Activated CD8-positive, alpha-beta memory T cell treated with anti-CD3 and anti-CD28 coated beads, Interleukin-2, amount 50 U/mL, for 1 hour (primary cell): ENCODE data around the gene IRF2BPL.

Source experiments
- DNase-seq: peaks from one replicate; pipeline ENCODE4 v3.0.0-alpha.2; 2020; ENCODE audit errors: extremely low read depth

Gene IRF2BPL

DNA sequence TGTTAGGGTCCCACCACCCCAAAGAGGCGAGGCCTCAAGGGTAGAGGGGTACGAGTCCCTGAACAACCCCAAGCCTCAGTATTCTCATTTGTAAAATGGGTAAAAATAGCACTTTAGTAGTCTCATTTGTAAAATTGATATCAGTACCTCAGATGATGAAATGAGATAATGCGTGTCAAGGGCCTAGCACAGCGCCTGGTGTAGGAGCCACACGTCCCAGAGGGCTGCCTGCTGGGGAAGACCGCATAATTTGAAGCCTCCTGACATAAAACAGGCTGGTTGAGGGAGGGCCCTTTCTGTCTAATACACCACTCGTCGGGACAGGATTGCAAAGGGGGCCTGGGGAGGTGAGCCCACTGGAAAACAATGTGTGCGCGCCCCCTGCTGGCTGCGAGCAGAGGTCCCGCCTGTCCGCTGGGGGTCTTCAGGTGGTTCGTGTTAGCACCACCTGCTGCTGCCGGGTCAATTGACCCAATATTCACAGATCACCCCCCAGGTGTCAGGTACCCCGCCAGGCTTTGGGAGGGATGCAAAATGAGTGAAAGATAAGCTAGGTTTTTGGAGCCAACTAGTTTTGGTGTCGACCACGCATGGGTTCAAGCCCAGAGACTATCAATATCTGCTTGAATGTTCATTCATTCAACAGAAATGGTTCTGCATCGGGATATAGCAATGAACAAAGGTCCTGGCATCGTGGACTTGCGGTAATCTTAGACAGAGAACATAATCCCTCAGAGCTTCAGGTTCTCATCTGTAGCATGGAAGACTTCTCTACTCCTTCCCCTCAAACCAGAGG lies 24.7 kb upstream of the IRF2BPL start:
- peak; percentile 68 for DNase-seq

DNA sequence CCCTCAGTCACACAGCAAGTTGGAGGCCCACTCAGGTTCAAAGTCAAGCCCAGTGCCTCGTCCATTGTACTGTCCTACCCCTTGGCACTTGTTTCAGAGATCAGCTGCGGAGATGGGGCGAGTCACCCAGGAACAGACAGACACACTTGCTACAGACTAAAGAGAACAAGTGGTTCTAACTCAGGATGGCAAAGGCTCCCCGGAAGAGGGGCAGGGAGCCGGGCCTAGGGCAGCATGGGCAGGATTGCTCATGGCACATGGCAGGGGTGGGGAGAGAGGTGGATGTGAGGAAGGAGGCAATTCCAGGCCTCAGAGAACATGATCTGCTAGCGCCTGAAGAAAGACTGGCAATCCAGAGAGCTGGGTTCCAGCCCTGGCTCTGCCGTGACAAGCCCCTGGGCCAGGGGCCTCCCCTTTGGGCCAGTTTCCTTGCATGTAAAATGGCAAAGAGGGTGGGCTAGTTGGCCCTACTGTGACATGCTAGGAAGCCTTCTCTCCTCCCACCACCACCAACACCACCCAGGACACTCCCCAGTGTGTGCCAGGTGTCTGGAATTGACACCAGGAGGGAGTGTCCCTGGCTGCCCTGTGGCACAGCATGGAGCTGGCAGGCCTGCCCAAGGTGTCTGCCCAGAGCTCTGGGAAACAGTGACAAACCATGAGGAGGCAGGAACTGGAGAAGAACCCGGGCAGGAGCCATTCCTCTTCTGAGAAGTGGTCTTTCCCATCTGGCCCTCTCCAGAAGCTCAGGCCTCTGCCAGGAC lies 24.0 kb upstream of the IRF2BPL start:
- DNase-seq, result no peak

DNA sequence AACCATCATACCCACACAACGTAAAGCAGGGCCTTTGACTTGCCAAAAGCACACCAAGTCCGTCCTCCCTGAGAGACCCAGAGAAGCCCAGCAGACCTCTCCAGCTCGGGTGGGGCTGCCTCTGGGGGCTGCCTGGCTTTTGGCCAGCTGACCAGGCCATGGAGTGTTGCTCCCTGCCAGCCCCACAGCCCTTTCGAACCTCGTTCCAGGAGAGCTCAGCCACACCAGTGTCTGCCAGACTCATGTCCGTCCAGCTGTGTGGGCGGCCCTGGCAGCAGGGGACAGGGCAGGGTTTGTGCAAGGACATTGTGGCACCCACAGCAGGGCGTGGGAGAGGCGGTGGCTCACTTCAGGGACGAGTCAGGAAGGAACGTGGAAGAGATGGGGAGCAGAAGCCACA lies 22.6 kb upstream of the IRF2BPL start:
- no peak for DNase-seq

DNA sequence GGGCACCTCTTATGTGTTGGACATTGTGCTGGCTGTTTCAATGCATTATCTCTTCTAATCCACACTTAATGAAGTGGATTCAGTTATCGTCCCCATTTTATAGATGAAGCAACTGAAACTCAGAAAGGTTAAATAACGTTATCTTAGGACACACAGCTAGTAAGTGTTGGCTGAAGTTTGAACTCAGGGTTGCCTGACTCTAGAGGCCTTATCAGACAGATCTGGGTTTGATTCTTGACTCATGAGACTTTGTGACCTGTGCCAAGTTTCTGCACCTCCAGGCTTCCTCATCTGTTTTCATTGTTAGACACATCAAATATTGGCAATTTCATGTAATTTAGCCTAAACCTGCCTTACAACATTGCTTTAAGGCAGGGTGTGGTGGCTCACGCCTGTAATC lies 18.2 kb upstream of the IRF2BPL start:
- DNase-seq, result no peak

DNA sequence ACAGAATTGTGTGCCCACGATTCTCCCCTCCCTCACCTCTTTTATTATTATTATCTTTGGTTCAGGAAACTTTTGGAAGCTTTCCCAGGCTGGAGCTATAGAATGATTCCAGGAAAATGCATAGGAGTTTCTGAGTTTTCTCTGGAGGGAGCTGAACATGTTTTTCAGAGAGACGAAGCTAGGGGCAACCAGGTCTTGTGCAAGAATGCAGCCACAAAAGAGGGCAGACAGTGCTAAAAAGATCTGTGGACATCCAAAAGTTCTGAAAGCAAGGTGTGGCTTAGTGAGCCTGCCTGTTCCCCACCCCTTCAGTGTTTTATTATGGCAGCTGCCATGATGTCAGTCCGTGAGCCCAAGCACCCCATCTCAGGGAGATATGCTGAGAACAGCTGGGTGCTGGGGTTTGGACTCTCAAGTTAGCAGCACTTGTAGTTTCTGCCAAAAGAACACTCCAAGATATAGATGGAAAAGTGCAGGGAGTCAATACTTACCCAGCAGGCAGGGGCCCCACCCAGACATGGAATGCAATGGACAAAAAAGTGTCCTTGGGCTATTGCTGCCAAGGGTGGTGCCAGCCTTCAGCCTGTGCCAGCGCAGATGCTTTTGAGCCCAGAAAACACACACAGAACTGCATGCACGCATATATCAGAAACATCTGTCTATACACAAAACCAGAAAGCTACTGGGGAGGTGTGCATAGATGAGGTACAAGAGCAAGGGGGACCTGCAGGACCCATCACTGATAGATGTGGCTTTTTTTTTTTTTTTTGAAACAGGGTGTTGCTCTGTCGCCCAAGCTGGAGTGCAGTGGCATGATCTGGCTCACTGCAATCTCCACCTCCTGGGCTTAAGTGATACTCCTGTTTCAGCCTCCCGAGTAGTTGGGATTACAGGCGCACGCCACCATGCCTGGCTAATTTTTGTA lies 17.0 kb upstream of the IRF2BPL start:
- DNase-seq, result no peak

DNA sequence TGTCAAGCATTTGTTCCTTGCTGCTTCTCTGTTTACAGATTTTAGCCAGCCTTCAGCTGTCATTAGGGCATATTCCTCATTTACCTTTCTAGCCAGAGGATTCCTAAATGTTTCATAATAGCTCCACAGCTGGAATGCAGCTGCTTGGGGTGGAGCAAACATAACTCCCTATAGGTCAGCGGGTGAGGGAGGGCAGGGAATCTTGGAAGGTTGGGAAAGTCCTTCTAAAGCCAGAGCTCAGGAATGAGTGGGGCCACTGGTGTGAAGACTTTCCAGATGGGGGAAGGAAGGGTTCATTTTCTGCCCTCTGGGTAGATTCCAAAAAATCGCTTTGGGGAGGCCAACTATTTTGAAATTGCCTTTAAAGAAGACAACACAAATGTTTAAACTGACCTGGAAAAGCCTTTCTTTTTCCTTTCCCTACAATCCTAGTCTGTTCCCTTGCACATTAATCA lies 16.3 kb upstream of the IRF2BPL start:
- DNase-seq, result no peak

DNA sequence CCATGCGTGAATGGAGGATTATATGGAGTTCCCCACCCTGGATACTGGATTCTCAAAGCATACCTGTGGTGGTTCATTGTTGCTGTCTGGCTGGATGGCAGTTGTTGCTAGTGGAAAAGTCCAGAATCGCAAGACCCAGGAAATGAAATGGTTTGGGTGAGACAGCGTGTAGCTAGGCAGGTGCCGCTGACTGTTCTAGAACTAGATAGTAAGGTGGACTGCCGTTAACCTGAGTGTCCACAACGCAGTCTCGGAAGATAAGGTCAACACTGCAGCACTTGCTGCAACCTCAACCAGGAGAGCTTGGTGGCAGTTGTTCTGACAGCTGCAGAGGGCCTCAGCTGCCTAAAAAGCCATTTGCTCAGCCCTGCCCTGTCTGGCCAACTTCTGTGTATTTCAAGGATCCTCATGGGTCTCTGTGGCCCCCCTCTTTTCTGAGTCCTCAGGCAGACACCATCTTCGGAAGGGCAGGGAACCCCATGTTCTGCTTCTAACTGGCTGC lies 15.5 kb upstream of the IRF2BPL start:
- DNase-seq, result no peak

DNA sequence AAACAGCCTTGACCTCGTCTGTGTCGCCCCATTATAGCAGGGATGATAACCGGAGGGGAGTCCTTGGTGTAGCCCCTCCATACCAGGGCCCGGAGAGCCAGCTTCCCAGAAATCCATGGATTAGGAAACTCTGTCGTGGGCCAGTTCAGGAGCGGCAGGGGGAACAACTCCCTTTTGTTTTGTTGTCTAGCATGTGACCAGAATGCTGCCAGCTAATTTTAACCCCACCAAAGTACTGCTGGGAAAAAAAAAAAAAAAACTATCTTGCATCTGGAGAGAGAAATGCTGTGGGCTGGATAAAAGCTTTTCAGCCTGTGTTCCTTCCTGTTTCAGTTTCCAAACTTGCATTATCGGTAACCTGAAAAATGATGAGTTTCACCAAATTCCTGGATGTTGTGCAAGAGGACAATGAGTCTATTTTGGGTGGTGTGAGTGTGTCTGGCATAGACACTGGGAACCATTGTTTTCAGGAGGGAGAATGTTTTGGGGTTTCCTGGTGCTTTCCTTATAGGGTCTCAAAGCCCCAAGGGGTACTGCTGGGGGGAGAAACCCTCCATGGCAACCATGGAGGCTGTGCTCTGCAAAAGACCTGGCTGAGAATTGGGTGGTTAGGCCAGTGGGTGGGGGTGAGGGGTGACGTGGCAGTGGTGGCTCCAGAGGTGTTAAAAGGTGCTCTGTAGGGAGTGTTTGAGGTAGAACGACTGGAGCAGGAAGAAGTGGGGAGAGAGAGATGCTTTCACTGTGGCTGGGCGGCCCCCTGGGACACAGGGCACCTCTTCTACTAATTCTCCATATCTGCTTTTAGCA lies 14.9 kb upstream of the IRF2BPL start:
- no peak for DNase-seq

DNA sequence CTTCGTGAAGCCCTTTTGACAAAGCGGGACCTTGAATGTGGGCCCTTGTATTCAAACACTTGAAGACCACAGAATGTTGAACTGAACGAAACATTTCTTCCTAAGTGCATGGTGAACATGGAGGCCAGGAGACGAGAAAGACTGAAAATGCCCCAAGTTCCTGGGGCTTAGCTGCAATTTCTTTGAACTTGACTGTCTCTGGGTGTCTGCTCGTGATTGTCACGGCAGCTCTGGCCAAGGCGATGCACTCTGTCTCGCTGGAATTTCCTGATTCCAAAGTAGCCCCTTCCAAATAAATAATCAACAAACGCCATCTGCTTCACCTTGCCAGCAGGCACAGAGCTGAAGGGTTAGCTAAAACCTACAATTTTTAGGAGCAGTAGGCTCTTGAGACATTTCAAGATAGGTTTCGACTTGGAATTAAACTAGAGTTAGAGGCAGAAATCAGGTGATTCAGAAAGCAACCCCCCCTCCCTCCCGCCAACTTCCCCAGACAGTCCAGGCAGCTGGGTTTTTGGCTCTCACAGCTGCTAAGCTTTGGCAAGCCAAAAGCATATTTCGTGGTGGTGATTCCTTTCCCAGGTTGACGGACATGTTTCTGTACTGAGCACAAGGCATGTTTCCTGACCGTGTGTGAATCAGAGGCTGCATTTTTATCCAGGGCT lies 13.5 kb upstream of the IRF2BPL start:
- no peak for DNase-seq

DNA sequence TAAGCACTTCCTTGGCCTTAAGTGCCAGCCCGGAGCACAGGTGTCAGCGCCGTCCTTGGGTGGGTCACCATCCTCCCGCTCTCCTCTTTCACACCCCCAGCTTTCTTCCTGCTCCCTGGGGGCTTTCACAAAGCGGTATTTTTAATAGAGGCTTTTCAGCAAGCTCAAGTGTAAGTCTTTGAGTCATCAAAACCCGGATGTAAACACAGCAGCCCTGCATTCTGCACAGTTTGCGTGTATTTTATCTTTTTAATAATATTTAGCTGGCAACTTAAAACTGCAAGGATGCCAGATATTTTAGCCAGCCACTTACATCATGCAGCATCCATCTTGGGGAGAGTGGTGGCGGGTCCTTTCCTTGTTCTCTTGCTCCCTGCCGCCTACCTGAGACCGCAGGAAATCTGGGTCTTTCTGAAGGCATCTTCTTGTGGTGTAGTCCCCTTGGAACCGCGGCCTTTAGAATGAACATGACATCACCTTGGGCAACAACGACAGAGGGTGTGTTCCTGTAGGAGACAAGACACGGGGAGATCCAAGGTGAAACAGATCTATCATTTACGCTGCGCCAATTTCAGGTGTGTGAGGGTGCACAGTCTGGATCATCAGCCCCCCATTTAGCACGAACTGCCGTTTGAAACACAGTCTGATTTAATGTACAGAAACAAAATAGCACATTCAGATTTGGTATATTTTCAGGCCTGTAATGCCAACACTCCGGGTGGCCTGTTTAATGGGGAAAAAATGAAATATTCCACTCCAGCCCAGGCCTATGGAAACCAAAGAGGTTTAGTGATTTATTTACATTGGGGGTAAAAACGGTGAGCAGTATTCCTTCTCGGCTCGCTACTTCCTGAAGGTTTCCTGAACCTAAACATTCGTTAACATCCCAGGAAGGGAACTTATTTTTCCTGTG lies 12.5 kb upstream of the IRF2BPL start:
- no peak for DNase-seq

DNA sequence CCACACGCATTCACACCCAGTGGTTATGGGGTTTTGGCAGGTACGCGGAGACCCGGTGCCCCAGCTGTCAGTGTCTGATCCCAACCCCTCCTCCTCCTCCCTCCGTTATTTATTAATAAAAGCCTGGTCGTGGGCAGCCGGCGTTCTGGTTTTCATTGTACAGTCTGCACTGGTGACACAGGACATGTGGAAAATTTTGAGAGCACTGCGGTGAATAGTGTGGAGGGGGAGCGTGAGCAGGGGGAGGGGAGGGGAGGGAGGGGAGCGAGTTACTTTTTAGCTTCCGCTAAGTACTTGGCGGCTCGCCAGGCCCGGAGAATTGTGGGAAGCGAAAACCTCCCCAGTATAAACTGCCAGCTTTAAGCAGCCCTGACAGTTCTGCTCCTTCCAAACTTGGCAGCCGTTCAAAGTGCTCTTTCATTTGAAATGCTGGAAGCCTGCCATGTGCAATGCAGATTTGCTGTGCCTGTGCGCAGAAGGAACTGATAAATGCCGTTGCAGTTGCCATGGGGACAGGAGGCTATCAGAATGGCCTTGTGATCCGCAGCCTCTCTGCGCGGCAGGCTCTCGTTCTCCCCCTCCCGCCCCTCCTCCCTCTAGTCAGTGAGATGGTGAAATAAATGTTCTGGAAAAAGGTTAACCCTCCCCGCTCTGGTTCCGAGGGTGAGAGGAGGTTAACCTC lies 11.7 kb upstream of the IRF2BPL start:
- peak; percentile 99 for DNase-seq

DNA sequence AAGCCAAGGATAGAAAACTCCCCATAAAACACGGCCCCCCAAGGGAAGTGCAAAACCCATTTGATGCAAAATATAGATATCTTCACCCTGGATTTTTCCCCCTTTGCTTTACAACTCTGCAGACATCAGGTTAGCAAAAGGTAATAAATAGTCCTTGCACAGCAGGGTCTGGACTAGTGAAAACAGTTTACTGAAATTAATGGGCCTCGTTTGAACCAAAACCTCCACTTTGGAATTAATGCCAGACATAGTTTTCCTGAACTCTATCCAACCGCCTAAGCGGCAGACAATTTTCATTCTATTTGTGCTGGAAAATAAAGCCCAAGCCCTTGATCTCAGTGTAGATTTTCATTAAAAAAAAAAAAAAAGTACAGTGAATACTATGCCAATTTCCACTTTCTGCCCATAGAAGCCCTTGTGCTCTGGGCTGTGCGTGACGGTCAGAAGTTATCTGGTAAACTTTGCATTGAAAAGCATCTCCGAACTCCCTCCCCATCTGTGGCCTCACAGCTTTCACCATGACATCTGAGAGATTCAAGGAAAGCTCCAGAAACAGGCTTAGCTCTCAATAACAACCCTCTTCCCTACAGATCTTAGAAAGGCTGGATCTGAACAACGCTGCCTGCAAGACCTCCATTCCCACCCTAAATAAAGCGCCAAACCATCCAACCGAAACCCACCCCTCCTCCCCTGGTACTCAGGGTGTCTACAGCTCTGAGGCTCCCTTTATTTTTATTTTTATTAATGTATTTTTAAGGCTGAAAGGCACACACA lies 11.0 kb upstream of the IRF2BPL start:
- DNase-seq, result no peak

DNA sequence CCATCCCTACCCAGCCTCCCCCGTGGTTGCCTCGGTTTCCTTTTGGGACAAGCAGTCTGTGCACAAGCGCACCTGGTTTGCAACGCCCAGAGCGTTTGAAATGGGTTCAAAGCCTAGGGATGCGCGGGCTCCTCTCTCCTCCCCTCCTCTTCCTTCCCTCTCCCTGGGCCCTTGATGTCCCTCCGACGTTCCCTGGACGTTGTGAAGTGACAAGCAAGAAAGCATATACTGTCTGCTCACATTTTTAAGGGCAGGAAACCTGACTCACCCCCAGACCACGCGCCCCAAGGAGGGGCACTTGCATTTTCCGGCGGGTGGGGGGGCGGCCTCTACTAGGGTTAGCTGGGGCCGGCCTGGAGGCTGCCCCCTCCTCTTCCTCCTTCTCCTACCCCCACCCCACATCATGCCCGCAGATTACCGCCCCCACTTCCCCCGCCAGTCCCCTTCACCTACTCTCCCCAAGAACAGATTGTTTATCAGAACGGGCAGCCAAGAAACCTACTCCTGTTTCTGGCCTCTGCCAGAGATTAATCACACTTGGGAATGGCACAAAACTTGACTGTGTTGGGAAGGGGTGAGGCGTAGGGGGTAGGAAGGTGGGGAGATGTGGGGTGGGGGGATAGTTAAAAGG lies 9.5 kb upstream of the IRF2BPL start:
- no peak for DNase-seq

DNA sequence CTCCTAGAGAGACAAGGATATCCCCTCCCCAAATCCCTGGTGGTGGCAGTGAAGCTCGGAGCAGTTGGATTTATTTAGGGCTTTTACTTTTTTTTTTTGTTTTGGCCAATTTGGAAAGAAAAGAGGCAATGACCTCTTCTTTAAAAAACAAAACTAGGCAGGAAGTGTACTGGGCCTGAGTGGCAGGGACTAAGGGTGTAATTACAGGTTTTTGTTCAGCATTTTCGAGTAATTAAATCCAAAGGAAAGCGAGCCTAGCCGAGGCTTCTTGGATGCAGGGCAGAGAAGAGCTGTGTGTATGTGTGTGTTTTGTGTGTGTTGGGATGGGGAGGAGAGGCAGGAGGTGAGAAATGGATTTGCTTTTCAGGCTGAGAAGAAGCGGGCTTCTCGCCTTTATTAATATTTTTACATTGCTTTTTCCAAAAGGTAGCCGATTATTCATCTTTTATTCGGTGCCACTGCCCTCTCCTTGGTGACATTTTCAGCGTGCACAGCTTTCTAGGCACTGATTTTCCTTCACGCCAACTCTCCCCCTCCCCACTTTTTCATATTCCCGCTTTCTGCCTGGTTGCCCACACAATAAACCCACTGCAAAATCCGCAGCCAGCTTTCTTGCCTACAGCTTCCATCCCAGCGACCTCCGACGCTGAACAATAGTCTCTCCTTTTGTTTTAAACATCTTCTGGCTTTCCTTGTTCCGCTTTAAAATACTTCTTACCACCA lies 8.9 kb upstream of the IRF2BPL start:
- DNase-seq, result no peak

DNA sequence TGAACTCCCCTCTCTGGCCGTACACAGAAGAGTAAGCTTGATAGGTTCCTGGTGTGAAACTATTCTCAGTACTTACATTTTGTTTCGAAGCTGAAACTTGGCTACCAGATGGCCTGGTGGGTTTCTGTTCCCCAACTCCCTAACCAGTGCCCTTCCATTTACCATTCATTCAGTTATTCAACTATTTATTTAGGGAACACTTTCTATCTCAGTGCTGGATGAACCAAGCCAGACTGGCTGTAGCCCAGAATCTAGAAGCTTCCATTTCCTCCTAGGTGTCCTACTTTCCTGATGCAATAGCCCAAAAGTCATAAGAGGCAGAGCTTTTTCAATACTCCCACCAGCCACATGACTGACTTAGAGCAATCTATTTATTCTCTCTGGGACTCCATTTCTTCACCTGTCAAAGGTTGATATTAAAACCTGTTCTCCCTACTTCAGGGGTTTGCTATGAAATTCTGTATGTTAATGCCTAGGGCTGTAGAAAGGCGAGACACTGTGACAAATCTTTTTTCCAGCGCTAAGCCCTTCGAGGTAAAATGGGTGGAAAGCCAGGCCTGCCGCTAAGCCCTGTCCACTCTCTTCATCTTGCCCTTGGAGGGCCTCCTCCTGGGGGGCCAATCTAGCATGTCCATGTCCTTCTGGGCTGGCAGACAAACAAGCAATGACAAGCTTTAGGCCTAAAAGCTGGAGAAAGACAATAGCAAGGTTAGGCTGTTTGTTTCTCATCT lies 8.1 kb upstream of the IRF2BPL start:
- DNase-seq, result no peak

DNA sequence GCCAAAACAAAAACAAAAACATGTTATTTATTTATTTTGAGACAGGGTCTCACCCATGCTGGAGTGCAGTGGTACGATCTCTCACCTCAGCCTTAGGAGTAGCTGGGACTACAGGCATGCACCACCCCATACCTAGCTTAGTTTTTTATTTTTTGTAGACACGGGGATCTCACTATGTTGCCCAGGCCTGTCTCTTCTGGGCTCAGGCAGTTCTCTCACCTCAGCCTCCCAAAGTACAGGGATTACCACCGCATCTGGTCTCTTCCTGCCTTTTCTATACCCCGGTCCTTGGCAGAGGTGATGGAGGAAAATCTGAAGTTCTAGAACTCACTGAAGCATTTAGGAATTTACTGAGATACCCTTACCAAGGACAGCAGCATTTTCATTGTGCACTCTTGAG lies 6.8 kb upstream of the IRF2BPL start:
- DNase-seq, result no peak
